Measurements from ENCODE around the gene MRPL33.

The MRPL33 gene

DNA sequence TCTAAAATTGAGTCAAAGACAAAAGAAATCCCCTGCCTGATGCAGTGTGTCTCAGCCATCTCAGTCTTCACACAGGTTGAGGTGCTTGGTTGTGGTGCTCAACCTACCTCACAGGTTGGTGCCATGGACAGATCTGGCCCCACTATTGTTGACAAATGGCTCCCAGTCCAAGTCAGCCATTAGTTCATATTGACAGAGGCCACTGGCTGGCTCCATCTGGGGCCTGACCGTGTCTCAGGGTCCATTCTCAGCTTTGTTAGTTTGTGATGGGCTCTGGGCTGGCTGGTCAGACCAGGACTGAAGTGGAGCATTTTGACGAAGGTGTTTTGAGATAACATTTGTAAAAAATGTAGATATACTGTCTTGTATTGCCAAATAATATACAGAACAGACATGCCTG is 36.9 kb downstream of the MRPL33 start:
- DNase-seq (ENCODE audit: low read depth in 2 of 2), result no peak

GRCh38 chr2:27808984-27809383 is 37.5 kb downstream of the MRPL33 start:
- DNase-seq (ENCODE audit: low read depth in 2 of 2), result no peak

- DNase-seq (ENCODE audit: low read depth in 2 of 2), result no peak
These were observed 38.3 kb downstream of the MRPL33 start for GRCh38 chr2:27809761-27810241.

DNA sequence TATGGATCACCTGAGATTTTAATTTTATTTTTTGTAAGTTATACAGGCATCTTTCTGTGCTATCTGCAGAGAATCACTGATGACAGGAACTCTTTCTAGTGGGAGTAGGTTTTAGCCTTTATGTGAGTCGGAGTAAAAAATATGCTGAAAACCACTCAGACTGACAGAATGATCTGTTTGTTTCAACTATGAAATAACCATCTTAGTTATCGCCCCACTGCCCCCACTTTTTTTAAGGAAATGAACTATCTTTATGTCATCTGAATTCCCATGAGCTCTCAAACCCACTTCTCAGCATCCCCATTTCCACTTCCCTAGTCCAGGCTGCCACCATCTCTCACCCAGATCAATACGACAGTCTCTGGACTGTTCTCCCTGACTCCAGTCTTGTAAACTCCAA is 38.9 kb downstream of the MRPL33 start:
- no peak for DNase-seq (ENCODE audit: low read depth in 2 of 2)

GRCh38 chr2:27811768-27812167 is 40.2 kb downstream of the MRPL33 start:
- DNase-seq (ENCODE audit: low read depth in 2 of 2), result no peak

DNA sequence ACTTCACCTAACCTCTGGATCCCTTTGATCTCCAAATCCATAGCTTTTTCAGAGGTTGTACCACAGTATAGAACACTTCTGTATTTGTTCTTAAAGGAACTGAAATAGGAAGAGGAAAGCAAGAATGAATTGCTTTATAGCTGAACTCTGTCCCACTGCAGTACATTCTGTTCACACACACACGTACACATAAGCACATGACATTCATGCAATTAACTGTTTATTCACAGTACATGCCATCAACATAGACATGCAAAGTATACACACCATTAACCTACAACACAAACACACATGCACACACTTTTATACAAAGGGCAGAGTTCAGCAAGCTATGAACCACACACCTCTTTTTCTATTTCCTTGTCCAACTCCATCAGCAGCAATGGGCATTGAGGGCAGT is 43.2 kb downstream of the MRPL33 start:
- no peak for DNase-seq (ENCODE audit: low read depth in 2 of 2)

- DNase-seq (ENCODE audit: low read depth in 2 of 2), result no peak
These were observed 44.4 kb downstream of the MRPL33 start for GRCh38 chr2:27815860-27816438.

- no peak for DNase-seq (ENCODE audit: low read depth in 2 of 2)
These were observed 50.5 kb downstream of the MRPL33 start for GRCh38 chr2:27822049-27822448.

- DNase-seq (ENCODE audit: low read depth in 2 of 2), result no peak
These were observed 51.6 kb downstream of the MRPL33 start for GRCh38 chr2:27823135-27823534.

DNA sequence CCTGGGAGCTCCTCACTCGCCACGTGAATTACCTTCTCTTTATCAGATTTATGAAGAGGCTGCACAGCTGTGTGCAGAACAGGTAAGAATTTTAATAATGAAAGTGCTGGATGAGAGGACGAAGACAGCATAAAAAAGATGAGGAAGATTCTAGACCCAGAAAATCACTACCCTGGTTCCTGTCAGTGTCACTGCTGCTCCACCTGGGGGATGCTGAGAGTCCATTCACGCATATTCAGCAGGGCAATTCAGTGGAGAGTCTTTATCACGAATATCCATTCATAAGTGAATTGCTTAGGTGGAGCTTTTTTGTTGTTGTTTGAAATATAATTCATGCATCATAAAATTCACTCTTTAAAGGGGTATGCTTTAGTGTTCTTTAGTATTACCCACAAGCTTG is 52.0 kb downstream of the MRPL33 start:
- no peak for DNase-seq (ENCODE audit: low read depth in 2 of 2)

DNA sequence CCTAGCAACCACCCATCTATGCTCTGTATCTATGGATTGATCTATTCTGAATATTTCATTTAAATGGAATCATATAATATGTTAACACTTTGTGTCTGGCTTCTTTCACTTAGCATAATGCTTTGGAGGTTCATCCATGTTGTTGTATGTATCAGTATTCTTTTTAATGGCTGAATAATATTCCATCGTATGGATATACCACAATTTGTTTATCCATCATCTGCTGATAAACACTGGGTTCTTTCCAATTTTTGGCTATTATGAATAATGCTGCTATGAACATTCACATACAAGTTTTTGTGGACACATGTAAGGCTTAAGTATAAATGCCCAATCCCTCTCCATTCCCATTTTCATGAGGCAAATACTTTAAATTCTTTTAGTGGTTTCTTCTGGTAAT is 52.9 kb downstream of the MRPL33 start:
- DNase-seq (ENCODE audit: low read depth in 2 of 2), result no peak

- no peak for DNase-seq (ENCODE audit: low read depth in 2 of 2)
These were observed 56.8 kb downstream of the MRPL33 start for GRCh38 chr2:27828305-27828704.

All from stimulated activated CD8-positive, alpha-beta memory T cell treated with anti-CD3 and anti-CD28 coated beads, Interleukin-7, amount 100 ng/mL, for 1 hour (primary cell).